Measurements from ENCODE around the gene PLCH2. TPM values are rescaled to one million over a fixed set of nuclear protein-coding genes. Genes with fewer than 3 reads are reported as not detected.

Gene PLCH2
- total RNA-seq, 1 donor from 2014 or later: 3.8 TPM

- no peak for DNase-seq
- H3K36me3 ChIP-seq: no peaks in the 10 kb centered on the region
- no peak overlapping the region for H3K27ac ChIP-seq
- no peaks in the 10 kb centered on the region for H3K9me3 ChIP-seq
- TF ChIP-seq, protein P1, sequence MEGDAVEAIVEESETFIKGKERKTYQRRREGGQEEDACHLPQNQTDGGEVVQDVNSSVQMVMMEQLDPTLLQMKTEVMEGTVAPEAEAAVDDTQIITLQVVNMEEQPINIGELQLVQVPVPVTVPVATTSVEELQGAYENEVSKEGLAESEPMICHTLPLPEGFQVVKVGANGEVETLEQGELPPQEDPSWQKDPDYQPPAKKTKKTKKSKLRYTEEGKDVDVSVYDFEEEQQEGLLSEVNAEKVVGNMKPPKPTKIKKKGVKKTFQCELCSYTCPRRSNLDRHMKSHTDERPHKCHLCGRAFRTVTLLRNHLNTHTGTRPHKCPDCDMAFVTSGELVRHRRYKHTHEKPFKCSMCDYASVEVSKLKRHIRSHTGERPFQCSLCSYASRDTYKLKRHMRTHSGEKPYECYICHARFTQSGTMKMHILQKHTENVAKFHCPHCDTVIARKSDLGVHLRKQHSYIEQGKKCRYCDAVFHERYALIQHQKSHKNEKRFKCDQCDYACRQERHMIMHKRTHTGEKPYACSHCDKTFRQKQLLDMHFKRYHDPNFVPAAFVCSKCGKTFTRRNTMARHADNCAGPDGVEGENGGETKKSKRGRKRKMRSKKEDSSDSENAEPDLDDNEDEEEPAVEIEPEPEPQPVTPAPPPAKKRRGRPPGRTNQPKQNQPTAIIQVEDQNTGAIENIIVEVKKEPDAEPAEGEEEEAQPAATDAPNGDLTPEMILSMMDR (IDR thresholded peaks at IDR 0.05): no peak
- intact Hi-C loops (cut with DNase I): no loop called here
- H3K27me3 ChIP-seq (ENCODE audit: low read depth): peaks cover 40% of the 10 kb centered on the region
- H3K4me3 ChIP-seq: no peak overlapping the region
- H3K4me1 ChIP-seq: peaks cover 5% of the 10 kb centered on the region
- ATAC-seq: no peak
These were observed 23.2 kb downstream of the PLCH2 start for GRCh38 chr1:2499260-2499659.

GRCh38 chr1:2499986-2500596 is 24.0 kb downstream of the PLCH2 start:
- Histone ChIP-seq H3K27me3 (ENCODE audit: low read depth) (peaks cover 48% of the 10 kb centered on the region), H3K36me3 (no peaks in the 10 kb centered on the region), H3K4me3 (no peak overlapping the region), H3K4me1 (peaks cover 5% of the 10 kb centered on the region), H3K27ac (no peak overlapping the region), H3K9me3 (no peaks in the 10 kb centered on the region)
- DNase-seq: no peak
- intact Hi-C loops (cut with DNase I): no loop called here
- no peak for ATAC-seq
- TF ChIP-seq, protein P1 (IDR thresholded peaks at IDR 0.05): no peak

DNA sequence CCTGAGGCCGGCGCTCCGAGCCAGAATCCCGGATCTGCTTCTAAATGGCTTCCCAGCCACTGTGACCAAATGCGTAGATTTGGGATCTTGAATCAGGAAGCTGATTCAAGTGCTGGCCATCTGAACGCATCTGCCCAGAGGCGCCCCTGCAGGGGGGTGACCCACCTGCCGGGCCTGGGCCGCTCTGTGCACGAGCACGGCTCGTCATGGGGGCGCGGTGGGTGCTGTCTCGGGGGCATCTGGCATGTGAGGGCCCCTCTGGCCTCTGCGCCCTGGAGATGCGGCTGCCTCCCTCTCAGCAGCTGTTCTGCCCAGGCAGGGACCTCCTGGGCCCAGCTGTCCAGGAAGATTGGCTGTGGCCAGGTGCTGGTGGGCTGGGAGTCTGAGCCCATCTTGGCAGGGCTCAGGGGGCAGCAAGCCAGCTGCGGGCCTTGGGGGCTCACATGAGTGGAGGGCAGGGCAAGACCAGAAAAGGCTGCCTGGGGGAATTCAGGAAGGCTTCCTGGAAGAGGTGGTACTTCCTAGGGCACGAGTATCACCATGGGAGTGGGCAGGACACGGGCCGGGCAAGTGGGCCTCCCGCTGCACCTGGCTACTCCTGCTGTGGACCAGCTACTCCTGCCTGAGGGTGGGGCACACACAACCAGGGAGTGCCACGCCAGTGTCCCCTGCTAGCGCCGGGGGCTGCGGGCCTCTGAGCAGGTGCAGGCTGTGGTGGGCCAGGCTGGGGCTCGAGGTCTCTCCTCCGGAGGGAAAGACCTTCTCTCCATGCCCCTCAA is 25.1 kb downstream of the PLCH2 start:
- no peaks in the 10 kb centered on the region for H3K9me3 ChIP-seq
- H3K27me3 ChIP-seq (ENCODE audit: low read depth): peaks cover 48% of the 10 kb centered on the region

DNA sequence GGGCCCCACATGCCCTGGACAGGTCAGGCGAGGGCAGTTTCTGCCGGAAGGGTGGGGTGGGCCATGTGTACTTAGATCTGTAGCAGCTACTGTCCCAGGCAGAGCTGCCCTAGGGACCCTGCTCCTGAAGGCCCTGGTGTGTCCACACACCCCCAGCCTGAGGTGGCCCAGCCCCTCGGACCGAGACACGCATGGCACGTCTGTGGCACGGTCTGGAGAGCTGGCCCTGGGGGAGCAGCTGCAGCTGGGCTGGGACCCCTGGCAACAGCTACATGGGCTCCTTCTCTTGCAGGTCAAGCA is 25.7 kb downstream of the PLCH2 start:
- no peak for ATAC-seq
- Histone ChIP-seq H3K4me3 (no peak overlapping the region), H3K4me1 (peaks cover 11% of the 10 kb centered on the region), H3K36me3 (no peaks in the 10 kb centered on the region), H3K27ac (no peak overlapping the region), H3K27me3 (ENCODE audit: low read depth) (peaks cover 48% of the 10 kb centered on the region), H3K9me3 (no peaks in the 10 kb centered on the region)
- intact Hi-C loops (cut with DNase I): no loop called here
- TF ChIP-seq, protein P1 (IDR thresholded peaks at IDR 0.05): no peak
- no peak for DNase-seq

More for the DNA sequence above, 25.1 kb downstream of the PLCH2 start:
- no peak for ATAC-seq
- Histone ChIP-seq H3K27ac (no peak overlapping the region), H3K4me3 (no peak overlapping the region), H3K4me1 (peaks cover 5% of the 10 kb centered on the region), H3K36me3 (no peaks in the 10 kb centered on the region)
- intact Hi-C loops (cut with DNase I): no loop called here
- TF ChIP-seq, protein P1 (IDR thresholded peaks at IDR 0.05): no peak
- DNase-seq: no peak

- ATAC-seq (no peak), DNase-seq (no peak)
- no peaks in the 10 kb centered on the region for H3K9me3 ChIP-seq
- H3K27me3 ChIP-seq (ENCODE audit: low read depth): peaks cover 48% of the 10 kb centered on the region
- H3K4me3 ChIP-seq: no peak overlapping the region
- peaks cover 11% of the 10 kb centered on the region for H3K4me1 ChIP-seq
- no peaks in the 10 kb centered on the region for H3K36me3 ChIP-seq
- intact Hi-C loops (cut with DNase I): no loop called here
- TF ChIP-seq, protein P1 (IDR thresholded peaks at IDR 0.05): no peak
- H3K27ac ChIP-seq: no peak overlapping the region
These were observed 26.1 kb downstream of the PLCH2 start for GRCh38 chr1:2502210-2502609.
